Heart left ventricle (tissue), 16 donors: ENCODE data around the gene PARP6. TPM values are rescaled to one million over a fixed set of nuclear protein-coding genes. Genes with fewer than 3 reads are reported as not detected.
A peak's percentile ranks its signal among the peaks of the same experiment; 100 is the strongest.

Experiments
- ATAC-seq, 4 donors: fragments of 200-7000 bp; cut with Tn5 transposase; one replicate each; pipeline ENCODE4 v1.9.1; 2020 to 2022; ENCODE audit warnings: moderate library complexity in 4 of 4, mild to moderate bottlenecking in 3 of 4, moderate number of reproducible peaks in 1 of 4
- DNase-seq, 5 donors: peaks; one replicate each; pipeline ENCODE4 v3.0.0-alpha.2; 2020
- H3K27ac ChIP-seq, 12 donors: fragments of 200-600 bp; sonication (generic) in 4 of 12; one replicate each; pipeline versions ENCODE4 v1.5.0 to v1.8.0; 2016 to 2022; ENCODE audit warnings: mild to moderate bottlenecking in 2 of 12
- H3K27me3 ChIP-seq, 9 donors: fragments of 200-600 bp; sonication (generic) in 2 of 9; one replicate each; pipeline versions ENCODE4 v1.5.1 to v1.8.0; 2016 to 2022; ENCODE audit warnings: mild to moderate bottlenecking in 3 of 9
- H3K36me3 ChIP-seq, 9 donors: fragments of 200-600 bp; sonication (generic) in 2 of 9; one replicate each; pipeline versions ENCODE4 v1.5.0 to v1.8.0; 2018 to 2022; ENCODE audit warnings: mild to moderate bottlenecking in 2 of 9
- H3K4me1 ChIP-seq, 12 donors: fragments of 200-600 bp; sonication (generic) in 4 of 12; one replicate each; pipeline versions ENCODE4 v1.5.0 to v1.8.0; 2016 to 2022; ENCODE audit warnings: mild to moderate bottlenecking in 3 of 12
- H3K4me3 ChIP-seq, 12 donors: fragments of 200-600 bp; sonication (generic) in 4 of 12; one replicate each; pipeline versions ENCODE4 v1.5.0 to v1.8.0; 2017 to 2022; ENCODE audit warnings: mild to moderate bottlenecking in 9 of 12, moderate library complexity in 4 of 12
- H3K9me3 ChIP-seq, 12 donors: fragments of 200-600 bp; sonication (generic) in 4 of 12; one replicate each; pipeline versions ENCODE4 v1.5.0 to v1.8.0; 2016 to 2022; ENCODE audit warnings: mild to moderate bottlenecking in 1 of 12
- CTCF ChIP-seq, 12 donors: fragments of 200-600 bp; sonication (generic) in 4 of 12; IDR thresholded peaks; one replicate each; pipeline versions ENCODE4 v1.5.0 to v1.8.0; 2018 to 2022; ENCODE audit warnings: antibody characterized with exemption in 12 of 12, mild to moderate bottlenecking in 5 of 12
- POLR2A ChIP-seq, 2 donors: fragments of 450-650 bp; IDR thresholded peaks; one replicate each; pipeline ENCODE4 v1.6.1; 2017; ENCODE audit warnings: antibody characterized with exemption in 2 of 2, mild to moderate bottlenecking in 2 of 2, moderate library complexity in 2 of 2
- WGBS, 4 donors: extraction: QIAGEN DNeasy Blood & Tissue Kit in 2 of 4; methylation state at CpG; one replicate each; pipeline versions ENCODE4 v1.1.5 to v1.1.7; 2013 to 2018; 5-methylcytosine and 5-hydroxymethylcytosine counted together
- intact Hi-C, 10 donors: fragments of 100-400 bp; cut with DNase I; formaldehyde crosslinking; loops; one replicate each; pipeline versions ENCODE4 v1.11.1 to v1.14.2; 2022
- polyA plus RNA-seq, 2 donors: library from polyadenylated mRNA; stranded (reverse); fragments of 200-250 nt; gene quantifications; one replicate each; pipeline ENCODE4 v1.2.3, GENCODE V29; 2013
- total RNA-seq, 9 donors: library from RNA; depleted of rRNA in 2 of 9; stranded (reverse); fragments of >200 nt in 2 of 9; fragmentation: NEBNext Ultra II Directional in 3 of 9; extraction: Animal tissue kit (Norgen Biotek cat#: 25700) in 3 of 9; gene quantifications; one replicate each; pipeline versions ENCODE4 v1.1.0 to v1.2.4, GENCODE V29; 2016 to 2023
- donor health status: ischemic (EF 13 %, LVEDD 7.1; RV severe dilation, severe dysfunction).
- donor health status: healthy with polysubstance abuse.
- donor health status: DM: no; HTN: yes; CAD: no.
- donor health status: DM: no; HTN: no; CAD: no.
- donor health status: ischemic (EF 25% LVEDD 6.9; RV normal size, moderate dysfunction).
- donor health status: ischemic (EF 25% LVEDD 5.7; RV mildly dilated, moderate dysfunction).
- donor health status: healthy.
- donor health status: DM: yes; HTN: yes; CAD: no.
- donor health status: ischemic (EF 35%, LVEDD 5.7; RV mildly dilated, moderate dysfunction).
- donor health status: nonischemic (EF 11% LVEDD 7.7; RV severe dilation, severe dysfunction).
- donor health status: DM: yes; HTN: yes; CAD: no.
- donor health status: PGD.
- donor health status: ischemic (EF 29% LVEDD 5.4; RV normal size, mild dysfunction).
- donor health status: nonischemic (EF 23%, LVEDD 6.1; RV moderate dilation, normal function).

PARP6 gene
- total and polyA plus RNA-seq, 11 donors = 25.6 to 52.5 (median 34.5) TPM

- H3K27ac ChIP-seq = peak overlapping the region; percentile 34 to 96 (median 91)
- DNase-seq (no peak), ATAC-seq (peak in 2 of 4 donors; percentile 1 to 3)
- peaks cover 3 to 32% (median 16%) of the 10 kb centered on the region in 12 donors for H3K4me1 ChIP-seq
- TF ChIP-seq CTCF (IDR thresholded peaks at IDR 0.05) (no peak), POLR2A (IDR thresholded peaks at IDR 0.05) (no peak)
- intact Hi-C loops = loop anchor here in 6 of 10 donors (2.0 to 5.0 kb wide), 4 partner anchors 40 to 71 kb away; partner anchors contain the start of gene PKM (in 6 of the 6)
- no peaks in the 10 kb centered on the region for H3K9me3 ChIP-seq
- H3K36me3 ChIP-seq = peaks cover 0 to 42% (median 27%) of the 10 kb centered on the region in 9 donors
- peak overlapping the region; percentile 85 to 99 (median 94) for H3K4me3 ChIP-seq
- 2 to 5% (median 3%) methylated on average over 13 of the region's 13 CpGs for WGBS, 4 donors
- no peaks in the 10 kb centered on the region for H3K27me3 ChIP-seq
Observed at GRCh38 chr15:72271895-72272212, 500 bp downstream of the PARP6 start.

GRCh38 chr15:72271221-72271620 lies 1.1 kb downstream of the PARP6 start:
- ATAC-seq (no peak), DNase-seq (no peak)
- intact Hi-C loops = loop anchor here in 4 of 10 donors (2.0 to 5.0 kb wide), 3 partner anchors 39 to 69 kb away; partner anchors contain the start of gene PKM (in 4 of the 4)
- peaks cover 3 to 32% (median 16%) of the 10 kb centered on the region in 12 donors for H3K4me1 ChIP-seq
- H3K9me3 ChIP-seq = no peaks in the 10 kb centered on the region
- H3K4me3 ChIP-seq = peak overlapping the region in 9 of 12 donors; percentile 85 to 99 (median 98)
- WGBS, 4 donors = 79 to 82% (median 81%) methylated on average over 4 of the region's 4 CpGs
- peak overlapping the region in 5 of 12 donors; percentile 88 to 96 (median 91) for H3K27ac ChIP-seq
- no peak for TF ChIP-seq CTCF (IDR thresholded peaks at IDR 0.05)
- TF ChIP-seq POLR2A (IDR thresholded peaks at IDR 0.05) = no peak
- H3K36me3 ChIP-seq = peaks cover 0 to 48% (median 33%) of the 10 kb centered on the region in 9 donors
- H3K27me3 ChIP-seq = no peaks in the 10 kb centered on the region

- no peaks in the 10 kb centered on the region for H3K27me3 ChIP-seq
- H3K27ac ChIP-seq = no peak overlapping the region
- TF ChIP-seq CTCF (IDR thresholded peaks at IDR 0.05) = no peak
- no peak for TF ChIP-seq POLR2A (IDR thresholded peaks at IDR 0.05)
- 87 to 95% (median 92%) methylated on average over 4 of the region's 4 CpGs for WGBS, 4 donors
- ATAC-seq (no peak), DNase-seq (no peak)
- H3K4me3 ChIP-seq = no peak overlapping the region
- intact Hi-C loops = loop anchor here in 5 of 10 donors (2.0 to 10.0 kb wide), 4 partner anchors 37 to 67 kb away; partner anchors contain the start of gene PKM (in 4 of the 5)
- H3K9me3 ChIP-seq = no peaks in the 10 kb centered on the region
- H3K4me1 ChIP-seq = peaks cover 3 to 32% (median 16%) of the 10 kb centered on the region in 12 donors
- peaks cover 0 to 63% (median 48%) of the 10 kb centered on the region in 9 donors for H3K36me3 ChIP-seq
Observed at GRCh38 chr15:72269739-72270138, 2.6 kb downstream of the PARP6 start.

GRCh38 chr15:72265031-72265430 lies 7.3 kb downstream of the PARP6 start:
- H3K36me3 ChIP-seq = peaks cover 0 to 99% (median 92%) of the 10 kb centered on the region in 9 donors
- whole genome bisulfite sequencing, 4 donors = 90 to 96% (median 94%) methylated on average over 5 of the region's 5 CpGs
- DNase-seq (no peak), ATAC-seq (no peak)
- H3K9me3 ChIP-seq = no peaks in the 10 kb centered on the region
- H3K4me1 ChIP-seq = peaks cover 0 to 5% (median 0%) of the 10 kb centered on the region in 12 donors
- intact Hi-C loops = loop anchor here in 2 of 10 donors (10.0 kb wide), 1 partner anchor 60 kb away; no protein-coding TSS in a partner anchor
- H3K27ac ChIP-seq = no peak overlapping the region
- no peak overlapping the region for H3K4me3 ChIP-seq
- no peaks in the 10 kb centered on the region for H3K27me3 ChIP-seq
- TF ChIP-seq CTCF (IDR thresholded peaks at IDR 0.05) (no peak), POLR2A (IDR thresholded peaks at IDR 0.05) (no peak)
